Measurements from ENCODE around the gene METTL23. TPM values are rescaled to one million over a fixed set of nuclear protein-coding genes. Genes with fewer than 3 reads are reported as not detected.

METTL23 gene
- total RNA-seq, 2 experiments from 2014 or later, result 30.7 to 30.9 TPM

- Mint-ChIP-seq H3K4me1 (ENCODE audit: low read depth) (no peaks in the 10 kb centered on the region), H3K4me3 (no peak overlapping the region), H3K36me3 (ENCODE audit: low read depth) (no peaks in the 10 kb centered on the region), H3K9me3 (no peaks in the 10 kb centered on the region), H3K27me3 (no peaks in the 10 kb centered on the region), H3K27ac (peak overlapping the region; percentile 36)
- no peak for ATAC-seq
- TF ChIP-seq CTCF (IDR thresholded peaks at IDR 0.05), result no peak
- intact Hi-C loops (cut with micrococcal nuclease), result no loop called here
- POLR2A ChIA-PET, result interaction anchor here (0.8 kb wide), 1 partner anchor 143 kb away, joined by 3 read pairs; no protein-coding TSS in a partner anchor
- no peak for DNase-seq
- CTCF ChIA-PET, result no interaction called here
Measured at GRCh38 chr17:76700270-76700616, 26.4 kb upstream of the METTL23 start.

GRCh38 chr17:76700617-76701470 is 25.8 kb upstream of the METTL23 start:
- no peak for TF ChIP-seq CTCF (IDR thresholded peaks at IDR 0.05)
- no peak overlapping the region for H3K4me3 Mint-ChIP-seq
- no peaks in the 10 kb centered on the region for H3K4me1 Mint-ChIP-seq (ENCODE audit: low read depth)
- H3K9me3 Mint-ChIP-seq, result no peaks in the 10 kb centered on the region
- peak overlapping the region; percentile 36 for H3K27ac Mint-ChIP-seq
- POLR2A ChIA-PET, result no interaction called here
- peak; percentile 68 for ATAC-seq
- no peaks in the 10 kb centered on the region for H3K36me3 Mint-ChIP-seq (ENCODE audit: low read depth)
- intact Hi-C loops (cut with micrococcal nuclease), result no loop called here
- no peak for DNase-seq
- H3K27me3 Mint-ChIP-seq, result no peaks in the 10 kb centered on the region
- CTCF ChIA-PET, result interaction anchor here (0.7 to 1.5 kb wide), 2 partner anchors 13 to 19 kb away, joined by 3 to 4 read pairs; no protein-coding TSS in a partner anchor

GRCh38 chr17:76701471-76701967 is 25.1 kb upstream of the METTL23 start:
- ChIA-PET POLR2A (no interaction called here), CTCF (interaction anchor here (0.7 to 1.5 kb wide), 2 partner anchors 13 to 20 kb away, joined by 3 to 4 read pairs; no protein-coding TSS in a partner anchor)
- ATAC-seq, result no peak
- no peak for TF ChIP-seq CTCF (IDR thresholded peaks at IDR 0.05)
- no peaks in the 10 kb centered on the region for H3K36me3 Mint-ChIP-seq (ENCODE audit: low read depth)
- H3K9me3 Mint-ChIP-seq, result no peaks in the 10 kb centered on the region
- H3K4me3 Mint-ChIP-seq, result no peak overlapping the region
- DNase-seq, result no peak
- no peaks in the 10 kb centered on the region for H3K4me1 Mint-ChIP-seq (ENCODE audit: low read depth)
- H3K27me3 Mint-ChIP-seq, result no peaks in the 10 kb centered on the region
- intact Hi-C loops (cut with micrococcal nuclease), result no loop called here
- no peak overlapping the region for H3K27ac Mint-ChIP-seq

- TF ChIP-seq CTCF (IDR thresholded peaks at IDR 0.05), result no peak
- Mint-ChIP-seq H3K4me1 (ENCODE audit: low read depth) (no peaks in the 10 kb centered on the region), H3K9me3 (no peaks in the 10 kb centered on the region), H3K4me3 (no peak overlapping the region), H3K27ac (no peak overlapping the region), H3K36me3 (ENCODE audit: low read depth) (no peaks in the 10 kb centered on the region), H3K27me3 (no peaks in the 10 kb centered on the region)
- DNase-seq, result no peak
- intact Hi-C loops (cut with micrococcal nuclease), result no loop called here
- CTCF ChIA-PET, result interaction anchor here (0.7 to 1.5 kb wide), 2 partner anchors 11 to 20 kb away, joined by 3 to 4 read pairs; no protein-coding TSS in a partner anchor
- POLR2A ChIA-PET, result no interaction called here
- ATAC-seq, result no peak
Measured at GRCh38 chr17:76702076-76702475, 24.6 kb upstream of the METTL23 start.
